Measurements from ENCODE around the gene C10orf105. TPM values are rescaled to one million over a fixed set of nuclear protein-coding genes. Genes with fewer than 3 reads are reported as not detected.

Gene C10orf105
- total RNA-seq, 4 donors from 2014 or later, result 0.07 to 1.2 TPM; not detected in 2

GRCh38 chr10:71741671-71742070 lies 22.1 kb upstream of the C10orf105 start:
- TF ChIP-seq POLR2A (IDR thresholded peaks at IDR 0.05), result no peak
- TF ChIP-seq, protein P1, sequence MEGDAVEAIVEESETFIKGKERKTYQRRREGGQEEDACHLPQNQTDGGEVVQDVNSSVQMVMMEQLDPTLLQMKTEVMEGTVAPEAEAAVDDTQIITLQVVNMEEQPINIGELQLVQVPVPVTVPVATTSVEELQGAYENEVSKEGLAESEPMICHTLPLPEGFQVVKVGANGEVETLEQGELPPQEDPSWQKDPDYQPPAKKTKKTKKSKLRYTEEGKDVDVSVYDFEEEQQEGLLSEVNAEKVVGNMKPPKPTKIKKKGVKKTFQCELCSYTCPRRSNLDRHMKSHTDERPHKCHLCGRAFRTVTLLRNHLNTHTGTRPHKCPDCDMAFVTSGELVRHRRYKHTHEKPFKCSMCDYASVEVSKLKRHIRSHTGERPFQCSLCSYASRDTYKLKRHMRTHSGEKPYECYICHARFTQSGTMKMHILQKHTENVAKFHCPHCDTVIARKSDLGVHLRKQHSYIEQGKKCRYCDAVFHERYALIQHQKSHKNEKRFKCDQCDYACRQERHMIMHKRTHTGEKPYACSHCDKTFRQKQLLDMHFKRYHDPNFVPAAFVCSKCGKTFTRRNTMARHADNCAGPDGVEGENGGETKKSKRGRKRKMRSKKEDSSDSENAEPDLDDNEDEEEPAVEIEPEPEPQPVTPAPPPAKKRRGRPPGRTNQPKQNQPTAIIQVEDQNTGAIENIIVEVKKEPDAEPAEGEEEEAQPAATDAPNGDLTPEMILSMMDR (IDR thresholded peaks at IDR 0.05), result no peak
- no peak overlapping the region for H3K27ac ChIP-seq
- H3K27me3 ChIP-seq, result no peaks in the 10 kb centered on the region
- intact Hi-C loops (cut with DNase I; ENCODE audit: low total_unique reads), result no loop called here
- H3K4me3 ChIP-seq, result no peak overlapping the region
- H3K9me3 ChIP-seq, result no peaks in the 10 kb centered on the region
- no peak for DNase-seq
- no peaks in the 10 kb centered on the region for H3K36me3 ChIP-seq
- H3K4me1 ChIP-seq, result no peaks in the 10 kb centered on the region

GRCh38 chr10:71741029-71741428 lies 21.5 kb upstream of the C10orf105 start:
- H3K9me3 ChIP-seq, result no peaks in the 10 kb centered on the region
- TF ChIP-seq, protein P1 (IDR thresholded peaks at IDR 0.05), result no peak
- TF ChIP-seq POLR2A (IDR thresholded peaks at IDR 0.05), result no peak
- no peaks in the 10 kb centered on the region for H3K27me3 ChIP-seq
- no peaks in the 10 kb centered on the region for H3K4me1 ChIP-seq
- H3K36me3 ChIP-seq, result no peaks in the 10 kb centered on the region
- no peak overlapping the region for H3K27ac ChIP-seq
- no peak overlapping the region for H3K4me3 ChIP-seq
- intact Hi-C loops (cut with DNase I; ENCODE audit: low total_unique reads), result no loop called here
- DNase-seq, result no peak

DNA sequence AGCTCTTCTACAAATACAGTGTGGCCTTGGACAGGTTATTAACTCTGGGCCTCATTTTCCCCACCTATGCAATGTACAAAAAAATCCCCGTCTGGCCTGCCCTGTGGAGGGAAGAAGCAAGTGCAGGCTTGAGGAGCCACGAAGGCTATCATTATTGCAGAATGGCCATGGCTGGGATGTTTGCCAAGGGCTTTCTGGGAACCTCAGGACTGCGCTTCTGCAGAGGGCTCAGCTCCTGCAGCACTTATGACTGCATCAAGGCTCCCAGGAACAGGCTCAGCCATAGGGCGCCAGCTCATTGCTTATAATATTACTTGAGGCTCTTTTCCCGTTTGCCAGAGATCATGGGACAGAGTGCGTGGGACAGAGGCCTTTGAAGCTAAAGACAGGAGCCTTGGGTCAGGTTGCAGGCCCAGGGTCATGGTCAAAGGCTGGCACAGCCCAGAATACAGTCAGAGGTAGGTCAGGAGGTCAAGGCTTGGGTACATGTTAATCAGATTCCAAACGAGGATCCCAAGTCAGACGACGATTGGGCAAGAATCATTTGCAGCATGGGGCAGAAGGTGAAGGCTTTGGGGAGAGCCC lies 20.6 kb upstream of the C10orf105 start:
- intact Hi-C loops (cut with DNase I; ENCODE audit: low total_unique reads), result no loop called here

DNA sequence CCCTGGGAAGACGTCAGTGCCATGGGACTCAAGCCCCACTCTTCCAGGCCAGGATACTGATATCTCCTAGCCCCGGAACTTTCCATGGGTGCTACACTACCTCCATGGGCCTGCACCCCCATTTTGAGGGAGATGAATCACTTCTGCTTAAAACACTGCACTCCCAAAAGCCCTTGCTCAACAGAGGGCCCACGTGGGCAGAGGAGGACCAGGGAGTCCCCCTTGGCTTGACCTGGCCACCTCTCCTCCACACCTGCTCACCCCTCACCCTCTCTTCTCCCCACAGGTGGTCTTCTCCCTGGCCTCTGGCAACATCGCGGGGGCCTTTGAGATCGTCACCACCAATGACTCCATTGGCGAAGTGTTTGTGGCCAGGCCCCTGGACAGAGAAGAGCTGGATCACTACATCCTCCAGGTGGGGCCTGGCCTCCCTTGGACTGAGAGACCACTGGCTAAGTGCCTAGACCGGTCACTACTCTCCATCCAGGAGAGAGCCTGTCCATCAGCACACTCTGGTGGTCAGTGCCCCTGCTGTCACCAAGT lies 19.9 kb upstream of the C10orf105 start:
- intact Hi-C loops (cut with DNase I; ENCODE audit: low total_unique reads), result no loop called here
- no peak overlapping the region for H3K4me3 ChIP-seq
- no peak for DNase-seq
- no peaks in the 10 kb centered on the region for H3K27me3 ChIP-seq
- H3K27ac ChIP-seq, result no peak overlapping the region
- TF ChIP-seq, protein P1 (IDR thresholded peaks at IDR 0.05), result no peak
- TF ChIP-seq POLR2A (IDR thresholded peaks at IDR 0.05), result no peak
- no peaks in the 10 kb centered on the region for H3K36me3 ChIP-seq
- no peaks in the 10 kb centered on the region for H3K4me1 ChIP-seq
- H3K9me3 ChIP-seq, result no peaks in the 10 kb centered on the region

More for the DNA sequence above, 20.6 kb upstream of the C10orf105 start:
- H3K4me1 ChIP-seq, result no peaks in the 10 kb centered on the region
- DNase-seq, result no peak
- no peak overlapping the region for H3K4me3 ChIP-seq
- TF ChIP-seq, protein P1 (IDR thresholded peaks at IDR 0.05), result no peak
- TF ChIP-seq POLR2A (IDR thresholded peaks at IDR 0.05), result no peak
- H3K27me3 ChIP-seq, result no peaks in the 10 kb centered on the region
- H3K9me3 ChIP-seq, result no peaks in the 10 kb centered on the region
- H3K27ac ChIP-seq, result no peak overlapping the region
- no peaks in the 10 kb centered on the region for H3K36me3 ChIP-seq

DNA sequence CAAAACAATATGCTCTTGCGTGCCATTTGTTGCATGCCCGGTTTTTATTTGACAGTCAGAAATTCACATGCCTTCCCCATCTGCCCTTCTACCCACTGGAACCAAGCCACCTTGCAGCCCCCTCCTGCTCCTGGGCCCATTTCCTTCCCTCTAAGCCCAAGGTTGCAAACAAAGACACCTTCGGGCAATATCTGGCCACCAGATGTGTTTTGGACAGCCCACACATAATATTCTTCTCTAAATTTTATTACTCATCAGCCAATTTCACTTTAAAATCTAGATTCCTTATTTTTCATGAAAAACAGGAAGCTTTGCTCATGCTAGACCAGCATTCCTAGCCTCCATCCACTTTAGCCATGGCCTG lies 18.2 kb upstream of the C10orf105 start:
- H3K27ac ChIP-seq, result peak overlapping the region in 1 of 2 donors; percentile 37
- intact Hi-C loops (cut with DNase I; ENCODE audit: low total_unique reads), result no loop called here
- no peaks in the 10 kb centered on the region for H3K9me3 ChIP-seq

More for the DNA sequence above, 18.2 kb upstream of the C10orf105 start:
- TF ChIP-seq, protein P1 (IDR thresholded peaks at IDR 0.05), result no peak
- no peak for TF ChIP-seq POLR2A (IDR thresholded peaks at IDR 0.05)
- Histone ChIP-seq H3K4me3 (no peak overlapping the region), H3K4me1 (no peaks in the 10 kb centered on the region), H3K36me3 (no peaks in the 10 kb centered on the region), H3K27me3 (no peaks in the 10 kb centered on the region)
- DNase-seq, result no peak

Data from uterus (tissue), 4 donors.